OCI-LY1 (cell line): ENCODE results near the gene ISG20.

Experiments
- H2AFZ ChIP-seq: fragments of 200-600 bp; sonication (generic), shearing (Covaris generic); 2 replicates; pipeline ENCODE4 v1.6.0; 2014; ENCODE audit warnings: antibody characterized with exemption, mild to moderate bottlenecking, low read length
- H3F3A ChIP-seq: fragments of 200-600 bp; sonication (generic), shearing (Covaris generic); 2 replicates; pipeline ENCODE4 v1.6.0; 2014; ENCODE audit warnings: mild to moderate bottlenecking, antibody characterized with exemption, low read length, moderate library complexity; ENCODE audit not compliant: insufficient read depth
- H3K27ac ChIP-seq: fragments of 200-600 bp; sonication (generic); 2 replicates; pipeline ENCODE4 v1.5.1; 2014; ENCODE audit warnings: low read length, mixed run types, mild to moderate bottlenecking, low read depth; ENCODE audit not compliant: poor library complexity, severe bottlenecking
- H3K27me3 ChIP-seq: fragments of 200-600 bp; sonication (generic); 2 replicates; pipeline ENCODE4 v1.6.0; 2014; ENCODE audit warnings: antibody characterized with exemption, mild to moderate bottlenecking, low read length, moderate library complexity; ENCODE audit not compliant: insufficient read depth
- H3K36me3 ChIP-seq: fragments of 200-600 bp; sonication (generic); 2 replicates; pipeline ENCODE4 v1.6.1; 2014; ENCODE audit warnings: mild to moderate bottlenecking, antibody characterized with exemption, low read length, moderate library complexity, mixed read lengths; ENCODE audit not compliant: insufficient read depth
- H3K4me1 ChIP-seq: fragments of 200-600 bp; sonication (generic); 2 replicates; pipeline ENCODE4 v1.5.1; 2014; ENCODE audit warnings: mild to moderate bottlenecking, low read length, moderate library complexity; ENCODE audit not compliant: insufficient read depth, severe bottlenecking
- H3K4me2 ChIP-seq: fragments of 200-600 bp; sonication (generic), shearing (Covaris generic); 2 replicates; pipeline ENCODE4 v1.6.1; 2014; ENCODE audit warnings: low read length
- H3K4me3 ChIP-seq: fragments of 200-600 bp; sonication (generic); 2 replicates; pipeline ENCODE4 v1.5.1; 2014; ENCODE audit warnings: low read length, low read depth, mild to moderate bottlenecking, mixed read lengths; ENCODE audit not compliant: poor library complexity, severe bottlenecking
- H3K79me2 ChIP-seq: fragments of 200-600 bp; shearing (Covaris generic); 2 replicates; pipeline ENCODE4 v1.6.1; 2016; ENCODE audit warnings: mixed run types, low read length, mixed read lengths; ENCODE audit not compliant: insufficient read depth
- H3K9ac ChIP-seq: fragments of 200-600 bp; sonication (generic), shearing (Covaris generic); 2 replicates; pipeline ENCODE4 v1.6.1; 2014; ENCODE audit warnings: mild to moderate bottlenecking, low read length, mixed read lengths
- H3K9me2 ChIP-seq: fragments of 200-600 bp; sonication (generic), shearing (Covaris generic); 2 replicates; pipeline ENCODE4 v1.6.1; 2014; ENCODE audit warnings: low read depth, mild to moderate bottlenecking, low read length, mixed read lengths
- H3K9me3 ChIP-seq: fragments of 200-600 bp; shearing (Covaris generic); 2 replicates; pipeline ENCODE4 v1.6.1; 2014; ENCODE audit warnings: low read length, mixed read lengths
- H4K20me1 ChIP-seq: fragments of 200-600 bp; sonication (generic), shearing (Covaris generic); 2 replicates; pipeline ENCODE4 v1.6.0; 2016; ENCODE audit warnings: mild to moderate bottlenecking, low read length; ENCODE audit not compliant: insufficient read depth
- EZH2 ChIP-seq: fragments of 200-600 bp; sonication (generic), shearing (Covaris generic); IDR thresholded peaks from 2 replicates; pipeline ENCODE4 v1.8.0; 2017; ENCODE audit warnings: borderline replicate concordance, mixed run types, mild to moderate bottlenecking, antibody characterized with exemption, low read length, moderate library complexity, mixed read lengths
- TF ChIP-seq, protein P1 (sequence below): fragments of 200-600 bp; sonication (generic), shearing (Covaris generic); IDR thresholded peaks from 2 replicates; pipeline ENCODE4 v1.5.1; 2017; ENCODE audit warnings: mild to moderate bottlenecking, antibody characterized with exemption, low read length, moderate library complexity, mixed read lengths

ISG20 gene

DNA sequence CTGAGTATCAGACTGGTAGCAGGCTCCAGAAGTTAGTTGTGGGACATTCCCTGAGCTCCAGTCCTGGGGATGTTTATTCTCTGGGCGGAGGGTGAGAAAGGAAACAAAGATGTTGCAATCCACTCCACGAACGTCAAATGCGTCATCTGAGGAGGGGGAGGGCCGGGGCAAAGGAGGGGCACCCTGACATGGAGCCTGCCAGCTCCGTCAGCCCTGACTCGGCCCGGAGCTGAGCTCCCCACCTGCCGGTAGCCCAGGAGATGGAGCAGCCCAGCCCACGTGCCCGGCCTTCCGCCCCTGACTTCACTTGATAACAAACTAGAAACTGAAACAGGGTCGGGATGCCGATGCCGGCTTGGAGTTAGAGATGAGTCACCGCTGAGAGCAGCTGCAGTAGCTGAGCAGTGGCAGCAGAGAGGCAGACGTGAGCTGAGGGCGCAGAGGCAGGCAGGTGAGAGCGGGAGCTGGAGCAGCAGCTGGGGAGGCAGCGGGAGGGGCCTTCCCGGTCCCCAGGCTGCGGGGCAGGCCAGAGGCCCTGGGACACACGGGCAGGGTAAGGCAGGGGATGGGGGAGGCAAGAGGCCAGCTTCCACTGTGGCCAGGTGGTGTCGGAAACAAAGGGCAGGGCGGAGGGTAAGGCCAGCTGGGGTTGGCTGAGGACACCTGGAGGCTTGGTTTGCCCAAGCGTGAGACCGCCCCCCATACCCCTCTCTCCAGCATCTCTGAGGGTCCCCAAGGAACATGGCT is at the start of gene ISG20:
Gene ISG20 (plus strand): TSS at position 391 of the 747 bp plus-strand sequence. CDS start 351 bp downstream, at position 742.
- no peak within 1 kb of the TSS for H2AFZ ChIP-seq
- no peaks in the 10 kb centered on the region for H3K79me2 ChIP-seq
- H3K4me3 ChIP-seq = peak within 1 kb of the TSS; percentile 66
- H3K27ac ChIP-seq = peak within 1 kb of the TSS; percentile 96
- H3K4me1 ChIP-seq = peaks cover 86% of the 10 kb centered on the region
- no peaks in the 10 kb centered on the region for H3K27me3 ChIP-seq
- H3K9me2 ChIP-seq = no peaks in the 10 kb centered on the region
- peaks cover 7% of the 10 kb centered on the region for H3K36me3 ChIP-seq
- no peaks in the 10 kb centered on the region for H3F3A ChIP-seq
- peak within 1 kb of the TSS; percentile 75 for H3K9ac ChIP-seq
- no peak for TF ChIP-seq EZH2
- TF ChIP-seq, protein P1, sequence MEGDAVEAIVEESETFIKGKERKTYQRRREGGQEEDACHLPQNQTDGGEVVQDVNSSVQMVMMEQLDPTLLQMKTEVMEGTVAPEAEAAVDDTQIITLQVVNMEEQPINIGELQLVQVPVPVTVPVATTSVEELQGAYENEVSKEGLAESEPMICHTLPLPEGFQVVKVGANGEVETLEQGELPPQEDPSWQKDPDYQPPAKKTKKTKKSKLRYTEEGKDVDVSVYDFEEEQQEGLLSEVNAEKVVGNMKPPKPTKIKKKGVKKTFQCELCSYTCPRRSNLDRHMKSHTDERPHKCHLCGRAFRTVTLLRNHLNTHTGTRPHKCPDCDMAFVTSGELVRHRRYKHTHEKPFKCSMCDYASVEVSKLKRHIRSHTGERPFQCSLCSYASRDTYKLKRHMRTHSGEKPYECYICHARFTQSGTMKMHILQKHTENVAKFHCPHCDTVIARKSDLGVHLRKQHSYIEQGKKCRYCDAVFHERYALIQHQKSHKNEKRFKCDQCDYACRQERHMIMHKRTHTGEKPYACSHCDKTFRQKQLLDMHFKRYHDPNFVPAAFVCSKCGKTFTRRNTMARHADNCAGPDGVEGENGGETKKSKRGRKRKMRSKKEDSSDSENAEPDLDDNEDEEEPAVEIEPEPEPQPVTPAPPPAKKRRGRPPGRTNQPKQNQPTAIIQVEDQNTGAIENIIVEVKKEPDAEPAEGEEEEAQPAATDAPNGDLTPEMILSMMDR = peak; percentile 33; the same call in 1 of the 2 replicates
- H4K20me1 ChIP-seq = no peaks in the 10 kb centered on the region
- H3K4me2 ChIP-seq = peak within 1 kb of the TSS; percentile 88
- H3K9me3 ChIP-seq = no peaks in the 10 kb centered on the region

DNA sequence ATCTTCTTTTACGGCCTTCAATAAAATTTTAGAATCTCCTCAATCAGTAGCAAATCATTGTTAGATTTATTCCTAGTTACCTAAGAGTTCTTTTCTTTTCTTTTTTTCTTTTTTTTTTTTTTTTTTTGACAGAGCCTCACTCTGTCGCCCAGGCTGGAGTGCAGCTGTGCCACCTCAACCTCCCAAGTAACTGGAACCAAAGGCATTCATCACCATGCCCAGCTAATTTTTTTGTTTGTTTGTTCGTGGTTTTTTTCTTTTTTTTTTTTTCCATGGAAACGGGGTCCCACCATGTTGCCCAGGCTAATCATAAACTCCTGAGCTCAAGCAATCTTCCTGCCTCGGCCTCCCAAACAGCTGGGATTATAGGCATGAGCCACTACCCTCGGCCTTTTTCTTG is 48.1 kb upstream of the ISG20 start:
- H3K27ac ChIP-seq = no peak overlapping the region
- H2AFZ ChIP-seq = no peak overlapping the region
- H3K36me3 ChIP-seq = no peaks in the 10 kb centered on the region
- no peak overlapping the region for H3K4me3 ChIP-seq
- no peaks in the 10 kb centered on the region for H3K4me1 ChIP-seq
- no peaks in the 10 kb centered on the region for H3K27me3 ChIP-seq
- no peak overlapping the region for H3K4me2 ChIP-seq
- no peaks in the 10 kb centered on the region for H3K79me2 ChIP-seq
- no peak overlapping the region for H3K9ac ChIP-seq
- TF ChIP-seq, protein P1 = no peak
- no peaks in the 10 kb centered on the region for H3F3A ChIP-seq
- no peaks in the 10 kb centered on the region for H3K9me2 ChIP-seq
- no peaks in the 10 kb centered on the region for H3K9me3 ChIP-seq
- no peaks in the 10 kb centered on the region for H4K20me1 ChIP-seq

DNA sequence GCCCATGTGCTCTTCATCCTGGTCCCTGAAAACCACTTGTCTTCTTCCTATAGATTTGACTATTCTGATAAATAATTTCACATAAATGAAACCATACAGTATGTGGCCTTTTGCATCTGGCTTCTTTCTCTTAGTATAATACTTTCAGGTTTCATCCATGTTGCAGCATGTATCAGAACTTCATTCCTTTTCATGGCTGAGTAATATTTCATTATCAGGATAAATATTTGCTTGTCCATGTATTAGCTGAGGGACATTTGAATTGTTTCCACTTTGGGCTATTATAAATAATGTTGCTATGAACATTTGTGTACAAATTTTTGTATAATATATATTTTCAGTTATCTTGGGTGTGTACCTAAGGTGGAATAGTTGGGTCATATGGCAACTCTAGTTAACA is 47.4 kb upstream of the ISG20 start:
- TF ChIP-seq EZH2 = no peak
- TF ChIP-seq, protein P1 = no peak

More for the DNA sequence above, 47.4 kb upstream of the ISG20 start:
- Histone ChIP-seq H3K36me3 (no peaks in the 10 kb centered on the region), H3K27me3 (no peaks in the 10 kb centered on the region), H3K27ac (no peak overlapping the region), H3F3A (no peaks in the 10 kb centered on the region), H3K79me2 (no peaks in the 10 kb centered on the region), H3K9me2 (no peaks in the 10 kb centered on the region), H3K9me3 (no peaks in the 10 kb centered on the region), H3K4me3 (no peak overlapping the region), H3K4me2 (no peak overlapping the region), H3K4me1 (no peaks in the 10 kb centered on the region), H2AFZ (no peak overlapping the region), H4K20me1 (no peaks in the 10 kb centered on the region), H3K9ac (no peak overlapping the region)
